ENCODE data around the gene TMEFF2. TPM values are rescaled to one million over a fixed set of nuclear protein-coding genes. Genes with fewer than 3 reads are reported as not detected.

The TMEFF2 gene
- polyA plus RNA-seq, 1 donor from 2014 or later: not detected

DNA sequence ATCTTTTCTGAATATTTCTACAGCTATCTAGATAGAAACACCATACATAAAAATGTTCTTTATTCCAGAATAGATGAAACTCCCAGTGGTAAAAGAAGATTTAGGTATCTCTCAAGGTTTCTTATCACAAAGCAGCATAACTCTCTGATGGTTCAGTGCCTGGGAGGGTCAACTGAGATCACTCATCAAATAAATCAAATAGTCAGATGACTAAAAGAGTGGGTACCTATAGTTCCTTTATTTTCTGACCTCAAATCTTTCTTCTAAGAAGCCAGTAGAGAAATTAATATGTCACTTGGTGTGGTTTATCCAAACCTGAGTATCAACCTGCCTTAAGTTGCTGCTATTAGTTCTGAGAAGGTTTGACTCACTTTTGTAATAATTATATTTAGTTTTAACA, 120.9 kb downstream of the TMEFF2 start:
- Mint-ChIP-seq H3K27me3 (no peaks in the 10 kb centered on the region), H3K4me1 (peaks cover 0 to 3% (median 0%) of the 10 kb centered on the region in 3 donors), H3K27ac (no peak overlapping the region), H3K4me3 (no peak overlapping the region), H3K9me3 (no peaks in the 10 kb centered on the region), H3K36me3 (no peaks in the 10 kb centered on the region)

DNA sequence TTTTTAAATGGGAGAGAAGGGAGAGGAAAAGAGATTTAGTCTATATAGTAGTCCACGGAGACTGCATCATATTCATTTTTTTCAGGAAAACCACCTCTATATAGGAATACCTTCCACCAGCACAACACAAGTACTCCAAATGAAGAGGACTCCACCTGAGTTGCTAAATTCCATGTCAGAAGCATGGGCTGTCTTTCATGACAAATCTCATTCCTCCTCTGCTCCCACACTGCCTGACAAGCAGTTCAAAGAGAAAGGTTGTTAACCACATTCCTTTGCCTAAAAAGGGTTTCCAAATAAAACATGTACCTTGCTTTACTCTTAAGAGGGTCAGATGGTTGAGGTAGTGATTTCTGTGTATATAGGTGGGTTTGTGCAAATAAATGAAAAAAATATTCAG, 122.0 kb downstream of the TMEFF2 start:
- H3K27me3 Mint-ChIP-seq: no peaks in the 10 kb centered on the region
- no peaks in the 10 kb centered on the region for H3K36me3 Mint-ChIP-seq
- H3K4me3 Mint-ChIP-seq: no peak overlapping the region
- H3K9me3 Mint-ChIP-seq: no peaks in the 10 kb centered on the region
- H3K4me1 Mint-ChIP-seq: peaks cover 0 to 3% (median 0%) of the 10 kb centered on the region in 3 donors
- no peak overlapping the region for H3K27ac Mint-ChIP-seq

- H3K4me3 Mint-ChIP-seq: no peak overlapping the region
These were observed 122.5 kb downstream of the TMEFF2 start for GRCh38 chr2:192072261-192072660.

GRCh38 chr2:192070099-192070498, 124.6 kb downstream of the TMEFF2 start:
- Mint-ChIP-seq H3K4me1 (peaks cover 0 to 3% (median 0%) of the 10 kb centered on the region in 3 donors), H3K4me3 (no peak overlapping the region), H3K36me3 (no peaks in the 10 kb centered on the region), H3K27ac (no peak overlapping the region), H3K27me3 (peaks cover 2% of the 10 kb centered on the region), H3K9me3 (no peaks in the 10 kb centered on the region)

More at GRCh38 chr2:192072261-192072660, 122.5 kb downstream of the TMEFF2 start:
- H3K36me3 Mint-ChIP-seq: no peaks in the 10 kb centered on the region
- peaks cover 0 to 3% (median 0%) of the 10 kb centered on the region in 3 donors for H3K4me1 Mint-ChIP-seq
- H3K27ac Mint-ChIP-seq: no peak overlapping the region
- no peaks in the 10 kb centered on the region for H3K9me3 Mint-ChIP-seq
- H3K27me3 Mint-ChIP-seq: no peaks in the 10 kb centered on the region

DNA sequence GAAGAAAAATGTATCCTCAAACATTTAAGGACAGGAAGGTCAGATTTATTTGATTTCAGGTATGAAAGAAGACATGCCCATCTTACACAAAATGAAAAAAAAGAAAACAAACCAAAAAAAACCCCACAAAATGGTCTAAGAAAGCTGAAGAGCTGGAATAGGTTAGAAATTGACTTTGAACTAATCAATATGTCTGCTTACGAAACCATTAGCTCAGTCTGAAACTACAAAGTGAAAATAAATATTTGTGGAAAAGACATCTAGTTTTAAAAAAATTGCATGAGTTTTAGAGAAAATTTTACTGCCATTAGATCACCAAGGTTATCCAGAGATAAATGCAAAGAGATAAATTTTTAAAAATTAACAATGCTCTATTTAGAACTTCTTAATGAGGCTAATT, 125.3 kb downstream of the TMEFF2 start:
- peaks cover 0 to 3% (median 0%) of the 10 kb centered on the region in 3 donors for H3K4me1 Mint-ChIP-seq
- H3K27me3 Mint-ChIP-seq: peaks cover 2% of the 10 kb centered on the region
- H3K4me3 Mint-ChIP-seq: no peak overlapping the region
- no peaks in the 10 kb centered on the region for H3K36me3 Mint-ChIP-seq
- no peaks in the 10 kb centered on the region for H3K9me3 Mint-ChIP-seq
- H3K27ac Mint-ChIP-seq: no peak overlapping the region

GRCh38 chr2:192068966-192069365, 125.8 kb downstream of the TMEFF2 start:
- Mint-ChIP-seq H3K9me3 (no peaks in the 10 kb centered on the region), H3K4me1 (peaks cover 0 to 3% (median 0%) of the 10 kb centered on the region in 3 donors), H3K36me3 (no peaks in the 10 kb centered on the region), H3K27ac (no peak overlapping the region), H3K4me3 (no peak overlapping the region), H3K27me3 (peaks cover 2% of the 10 kb centered on the region)

GRCh38 chr2:192067631-192068030, 127.1 kb downstream of the TMEFF2 start:
- Mint-ChIP-seq H3K36me3 (no peaks in the 10 kb centered on the region), H3K4me1 (peaks cover 0 to 3% (median 0%) of the 10 kb centered on the region in 3 donors), H3K4me3 (no peak overlapping the region), H3K27ac (no peak overlapping the region), H3K27me3 (peaks cover 2% of the 10 kb centered on the region), H3K9me3 (no peaks in the 10 kb centered on the region)

DNA sequence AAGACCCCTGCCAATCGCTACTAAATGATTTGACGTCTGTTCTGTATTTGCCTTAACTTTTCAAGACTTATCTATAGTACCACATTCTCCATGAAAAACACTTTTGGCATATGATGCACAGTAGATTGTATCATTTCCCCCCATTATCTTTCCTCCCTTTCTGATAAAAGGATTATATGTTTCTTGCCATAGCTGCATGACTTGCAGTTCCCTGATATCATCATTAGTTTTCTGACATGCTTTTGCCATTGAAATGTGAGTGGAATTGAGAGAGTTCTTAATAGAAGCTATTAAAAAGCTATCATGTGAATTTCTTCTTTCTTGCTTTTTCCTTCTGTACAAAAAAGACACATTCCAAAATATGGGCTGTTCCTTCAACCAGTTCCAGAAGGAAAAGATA, 130.3 kb downstream of the TMEFF2 start:
- no peaks in the 10 kb centered on the region for H3K4me1 Mint-ChIP-seq
- H3K27me3 Mint-ChIP-seq: peaks cover 2% of the 10 kb centered on the region
- no peaks in the 10 kb centered on the region for H3K9me3 Mint-ChIP-seq
- H3K4me3 Mint-ChIP-seq: no peak overlapping the region
- H3K36me3 Mint-ChIP-seq: no peaks in the 10 kb centered on the region
- H3K27ac Mint-ChIP-seq: no peak overlapping the region

DNA sequence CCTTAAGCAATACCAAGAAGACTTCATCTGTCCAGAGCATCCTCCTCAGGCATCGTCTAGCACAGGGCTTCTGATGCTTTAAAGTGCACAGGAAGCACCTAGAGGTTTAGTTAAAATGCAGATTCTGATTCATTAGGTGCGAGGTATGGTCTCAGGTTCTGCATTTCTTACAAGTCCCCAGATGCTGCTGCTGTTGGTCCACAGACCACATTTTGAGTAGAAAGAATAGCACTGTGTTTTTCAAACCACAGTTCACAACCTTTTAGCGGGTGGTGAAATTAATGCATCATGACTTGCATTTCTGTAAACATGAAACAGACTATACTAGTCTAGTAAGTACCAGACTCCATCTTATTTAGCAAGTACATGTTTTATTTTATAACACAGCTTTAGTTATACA, 134.6 kb downstream of the TMEFF2 start:
- Mint-ChIP-seq H3K4me3 (no peak overlapping the region), H3K27me3 (no peaks in the 10 kb centered on the region), H3K27ac (no peak overlapping the region), H3K4me1 (no peaks in the 10 kb centered on the region), H3K9me3 (no peaks in the 10 kb centered on the region), H3K36me3 (no peaks in the 10 kb centered on the region)

GRCh38 chr2:192059266-192059665, 135.5 kb downstream of the TMEFF2 start:
- no peaks in the 10 kb centered on the region for H3K36me3 Mint-ChIP-seq
- no peaks in the 10 kb centered on the region for H3K9me3 Mint-ChIP-seq
- H3K27ac Mint-ChIP-seq: no peak overlapping the region
- no peaks in the 10 kb centered on the region for H3K4me1 Mint-ChIP-seq
- H3K27me3 Mint-ChIP-seq: no peaks in the 10 kb centered on the region
- no peak overlapping the region for H3K4me3 Mint-ChIP-seq

DNA sequence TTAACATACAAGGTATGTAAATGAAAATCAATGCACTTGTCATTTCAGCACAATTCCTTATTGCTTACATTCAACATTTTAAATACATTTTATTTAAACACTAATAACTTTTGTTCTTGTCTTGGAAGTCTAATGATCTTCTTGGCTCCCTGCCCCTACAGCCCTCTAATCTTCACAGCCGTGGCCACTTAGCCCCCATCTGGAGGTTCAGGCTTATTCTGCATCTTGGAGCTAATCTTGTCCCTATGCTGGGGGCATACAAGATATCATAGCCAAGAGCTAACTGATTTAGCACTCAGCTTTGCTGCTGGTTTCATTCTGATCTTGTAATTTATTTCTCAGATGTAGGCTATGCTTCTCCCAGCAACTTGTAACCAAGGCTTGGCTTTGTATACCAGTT, 140.8 kb downstream of the TMEFF2 start:
- Mint-ChIP-seq H3K27ac (no peak overlapping the region), H3K4me1 (no peaks in the 10 kb centered on the region), H3K36me3 (no peaks in the 10 kb centered on the region), H3K4me3 (no peak overlapping the region), H3K9me3 (peaks cover 0 to 1% (median 0%) of the 10 kb centered on the region in 3 donors), H3K27me3 (peaks cover 1% of the 10 kb centered on the region)

DNA sequence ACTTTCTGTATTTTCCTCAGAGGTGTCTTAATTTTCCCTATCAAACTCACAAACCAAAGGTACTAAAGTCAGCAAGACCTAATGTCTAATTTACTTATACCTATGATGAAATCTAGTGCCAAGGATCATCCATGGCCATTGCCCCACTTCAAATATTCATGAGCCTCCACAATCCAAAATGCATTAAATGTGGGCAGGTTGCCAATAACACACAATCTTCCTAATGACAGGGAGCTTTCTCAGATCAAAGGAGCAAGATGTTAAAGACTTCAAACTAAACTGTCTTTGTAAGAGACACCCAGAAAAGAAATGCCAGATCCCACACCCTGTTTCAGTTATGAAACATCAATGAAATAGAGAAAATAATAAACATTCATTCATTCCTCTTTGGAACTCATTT, 143.2 kb downstream of the TMEFF2 start:
- peaks cover 1% of the 10 kb centered on the region for H3K27me3 Mint-ChIP-seq
- H3K27ac Mint-ChIP-seq: no peak overlapping the region
- H3K4me3 Mint-ChIP-seq: no peak overlapping the region
- no peaks in the 10 kb centered on the region for H3K36me3 Mint-ChIP-seq
- no peaks in the 10 kb centered on the region for H3K4me1 Mint-ChIP-seq
- peaks cover 0 to 1% (median 0%) of the 10 kb centered on the region in 3 donors for H3K9me3 Mint-ChIP-seq

GRCh38 chr2:192049362-192049761, 145.4 kb downstream of the TMEFF2 start:
- H3K27me3 Mint-ChIP-seq: peaks cover 1% of the 10 kb centered on the region
- no peaks in the 10 kb centered on the region for H3K36me3 Mint-ChIP-seq
- H3K9me3 Mint-ChIP-seq: peaks cover 0 to 1% (median 0%) of the 10 kb centered on the region in 3 donors
- no peak overlapping the region for H3K27ac Mint-ChIP-seq
- H3K4me3 Mint-ChIP-seq: no peak overlapping the region
- no peaks in the 10 kb centered on the region for H3K4me1 Mint-ChIP-seq

DNA sequence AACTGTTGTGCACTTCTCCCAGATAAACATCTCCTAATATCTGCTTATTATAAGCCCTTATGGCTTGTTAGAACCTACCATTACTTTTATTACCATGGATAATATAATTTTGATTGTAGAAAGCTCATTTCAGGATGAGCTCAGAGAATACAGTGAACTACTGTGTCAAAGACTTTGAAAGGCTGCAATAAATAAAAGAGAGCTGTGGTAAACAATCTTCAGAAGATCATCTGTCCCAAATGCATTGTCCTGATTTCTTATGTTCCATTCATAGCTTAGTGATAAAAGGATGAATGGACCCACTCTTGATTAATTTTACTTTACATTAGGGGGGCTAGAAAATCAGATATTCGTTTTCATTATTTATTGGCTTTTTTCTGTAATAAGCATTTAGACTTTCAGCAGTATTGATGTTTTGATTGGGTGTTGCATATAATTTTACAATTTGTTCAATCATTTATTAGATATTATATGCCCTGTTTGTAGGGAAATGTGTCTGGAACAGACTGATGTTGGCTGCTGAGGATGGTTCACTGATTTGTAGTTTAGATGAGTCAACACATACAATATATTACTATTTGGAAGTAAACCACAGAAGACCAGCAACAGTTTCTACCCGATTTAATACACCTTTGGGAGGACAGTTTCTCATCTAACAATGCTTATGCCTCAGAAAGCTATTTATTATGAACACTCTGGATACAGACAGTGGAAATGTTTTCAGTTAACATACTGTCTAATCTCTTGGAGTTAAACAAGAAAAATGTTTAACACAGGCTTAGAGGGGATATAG, 147.2 kb downstream of the TMEFF2 start:
- Mint-ChIP-seq H3K27ac (no peak overlapping the region), H3K27me3 (peaks cover 1% of the 10 kb centered on the region), H3K36me3 (no peaks in the 10 kb centered on the region), H3K9me3 (peaks cover 0 to 1% (median 0%) of the 10 kb centered on the region in 3 donors), H3K4me1 (no peaks in the 10 kb centered on the region), H3K4me3 (no peak overlapping the region)

DNA sequence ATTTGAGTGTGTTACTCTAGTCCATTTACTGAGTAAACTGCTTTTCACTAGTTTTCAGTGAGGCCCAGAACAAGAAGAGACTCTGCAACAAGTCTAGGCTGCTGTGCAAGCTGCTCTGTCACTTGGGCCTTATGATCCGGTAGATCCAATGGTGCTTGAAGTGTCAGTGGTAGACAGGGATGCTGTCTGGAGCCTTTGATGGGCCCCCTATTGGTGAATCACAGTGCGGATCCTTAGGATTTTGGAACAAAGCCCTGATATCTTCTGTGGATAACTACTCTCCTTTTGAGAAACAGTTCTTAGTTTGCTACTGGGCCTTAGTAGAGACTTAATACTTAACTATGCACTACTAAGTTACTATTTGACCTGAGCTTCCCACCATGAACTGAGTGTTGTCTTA, 150.2 kb downstream of the TMEFF2 start:
- H3K27ac Mint-ChIP-seq: no peak overlapping the region
- H3K9me3 Mint-ChIP-seq: no peaks in the 10 kb centered on the region
- no peak overlapping the region for H3K4me3 Mint-ChIP-seq
- H3K4me1 Mint-ChIP-seq: no peaks in the 10 kb centered on the region
- no peaks in the 10 kb centered on the region for H3K27me3 Mint-ChIP-seq
- no peaks in the 10 kb centered on the region for H3K36me3 Mint-ChIP-seq

DNA sequence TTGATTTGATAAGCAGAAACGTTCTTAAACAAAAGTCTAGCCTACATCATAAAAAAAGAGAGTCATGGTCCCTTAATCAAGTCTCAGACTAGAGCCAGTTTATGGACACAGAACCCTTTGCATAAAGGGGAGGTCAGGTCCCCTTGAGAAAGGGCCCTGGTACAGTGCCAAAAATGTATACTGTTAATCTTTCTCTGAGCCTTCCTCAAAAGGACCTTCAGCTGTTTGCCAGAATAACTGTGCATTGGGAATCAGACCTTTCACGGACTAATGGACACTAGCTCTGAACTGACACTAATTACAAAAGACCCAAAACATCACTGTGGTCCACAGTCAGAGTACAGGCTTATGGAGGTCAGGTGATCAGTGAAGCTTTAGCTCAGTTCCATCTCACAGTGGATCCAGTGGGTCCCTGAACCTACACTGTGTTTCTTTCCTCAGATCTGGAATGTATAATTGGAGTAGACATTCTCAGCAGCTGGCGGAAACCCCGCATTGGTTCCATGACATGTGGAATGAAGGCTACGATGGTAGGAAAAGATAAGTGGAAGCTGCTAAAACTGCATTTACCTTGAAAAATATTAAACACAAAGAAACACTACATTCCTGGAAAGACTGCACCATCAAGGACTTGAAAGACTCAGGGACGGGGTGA, 151.4 kb downstream of the TMEFF2 start:
- H3K27ac Mint-ChIP-seq: no peak overlapping the region
- no peaks in the 10 kb centered on the region for H3K27me3 Mint-ChIP-seq
- no peaks in the 10 kb centered on the region for H3K9me3 Mint-ChIP-seq
- no peaks in the 10 kb centered on the region for H3K36me3 Mint-ChIP-seq
- H3K4me1 Mint-ChIP-seq: no peaks in the 10 kb centered on the region
- no peak overlapping the region for H3K4me3 Mint-ChIP-seq

All from IgD-negative memory B cell (primary cell).